Left lobe of liver (tissue), 2 donors: ENCODE data around the gene WAC. TPM values are rescaled to one million over a fixed set of nuclear protein-coding genes. Genes with fewer than 3 reads are reported as not detected.
A peak's percentile ranks its signal among the peaks of the same experiment; 100 is the strongest.

ENCODE experiments used
- ATAC-seq: fragments of 200-7000 bp; cut with Tn5 transposase; one replicate; pipeline ENCODE4 v1.9.1; 2020; ENCODE audit warnings: mild to moderate bottlenecking, moderate library complexity
- DNase-seq: peaks from one replicate; pipeline ENCODE4 v3.0.0-alpha.2; 2020; ENCODE audit warnings: low spot score
- total RNA-seq: library from RNA; stranded (reverse); gene quantifications from one replicate; pipeline ENCODE4 v1.2.1, GENCODE V29; 2021
- donor health status: DM: no; HTN: no; CAD: no; lungs with moderate emphysema.
- donor health status: DM: no; HTN: yes; CAD: no.

WAC gene
- total RNA-seq, 1 donor from 2014 or later = 36.5 TPM

DNA sequence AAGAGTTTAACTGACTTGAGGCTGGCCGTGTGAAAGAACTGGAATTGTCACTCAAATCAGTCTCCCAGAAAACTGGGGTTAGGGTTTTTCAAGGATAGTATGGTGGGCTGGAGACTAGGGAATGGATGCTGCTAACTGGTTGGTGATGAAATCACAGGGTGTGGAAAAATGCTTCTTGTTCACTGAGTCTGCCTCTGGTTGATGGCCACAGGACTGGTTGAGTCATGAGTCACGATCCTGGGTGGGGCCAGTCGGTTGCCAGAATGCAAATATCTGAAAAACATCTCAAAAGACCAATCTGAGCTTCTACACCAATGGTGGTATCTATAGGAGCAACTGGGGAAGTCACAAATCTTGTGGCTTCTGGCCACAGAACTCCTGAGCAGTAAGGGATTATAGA lies 128.1 kb downstream of the WAC start:
- DNase-seq (no peak), ATAC-seq (no peak)

DNA sequence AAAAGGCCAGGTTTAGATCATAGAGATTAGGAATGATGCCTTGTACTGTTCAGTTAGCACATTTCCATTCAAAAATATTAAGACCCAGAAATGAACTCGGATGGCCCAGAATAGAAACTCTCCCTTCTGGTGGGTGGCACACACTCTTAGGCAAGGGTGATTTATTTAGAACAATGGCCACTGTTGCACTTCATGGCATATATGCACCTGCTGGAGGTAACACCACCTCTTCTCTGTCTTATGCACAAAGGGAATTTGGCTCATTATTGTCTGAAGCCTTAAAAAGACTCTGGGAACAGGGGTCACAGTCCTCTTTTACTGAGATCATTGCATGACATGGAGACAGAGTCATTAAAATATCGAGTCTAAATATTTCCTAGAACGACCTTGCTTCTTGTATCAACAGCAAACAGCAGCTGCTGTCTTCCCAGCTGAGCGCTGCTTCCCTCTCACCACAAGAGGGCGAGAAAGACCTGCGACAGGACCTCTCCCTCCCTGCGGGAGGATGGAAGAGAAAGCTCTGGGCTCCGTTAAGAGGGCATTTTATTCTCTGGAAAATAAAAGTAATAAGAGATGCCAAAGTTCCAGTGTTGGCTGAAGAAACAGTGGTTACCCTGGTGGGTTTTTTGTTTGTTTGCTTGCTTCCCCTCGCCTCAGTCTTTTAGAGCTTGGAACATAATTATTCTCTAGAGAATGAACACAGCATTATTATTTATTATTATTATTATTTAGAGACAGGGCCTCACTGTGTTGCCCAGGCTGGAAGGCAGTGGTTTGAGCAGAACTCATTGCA lies 130.9 kb downstream of the WAC start:
- DNase-seq (peak; percentile 80), ATAC-seq (peak; percentile 99)

DNA sequence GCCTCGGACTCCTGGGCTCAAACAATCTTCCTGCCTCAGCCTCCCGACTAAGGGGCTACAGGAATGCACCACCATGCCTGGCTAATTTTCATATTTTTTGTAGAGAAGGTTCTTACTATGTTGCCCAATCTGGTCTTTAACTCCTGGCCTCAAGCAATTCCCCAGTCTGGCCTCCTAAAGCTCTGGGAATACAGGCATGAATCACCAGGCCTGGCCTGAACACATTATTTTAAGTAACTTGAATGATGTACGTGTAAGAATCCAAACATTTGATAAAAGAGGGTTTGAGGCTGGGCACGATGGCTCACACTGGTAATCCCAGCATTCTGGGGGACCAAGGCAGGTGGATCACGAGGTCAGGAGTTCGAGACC lies 131.4 kb downstream of the WAC start:
- no peak for ATAC-seq
- no peak for DNase-seq

DNA sequence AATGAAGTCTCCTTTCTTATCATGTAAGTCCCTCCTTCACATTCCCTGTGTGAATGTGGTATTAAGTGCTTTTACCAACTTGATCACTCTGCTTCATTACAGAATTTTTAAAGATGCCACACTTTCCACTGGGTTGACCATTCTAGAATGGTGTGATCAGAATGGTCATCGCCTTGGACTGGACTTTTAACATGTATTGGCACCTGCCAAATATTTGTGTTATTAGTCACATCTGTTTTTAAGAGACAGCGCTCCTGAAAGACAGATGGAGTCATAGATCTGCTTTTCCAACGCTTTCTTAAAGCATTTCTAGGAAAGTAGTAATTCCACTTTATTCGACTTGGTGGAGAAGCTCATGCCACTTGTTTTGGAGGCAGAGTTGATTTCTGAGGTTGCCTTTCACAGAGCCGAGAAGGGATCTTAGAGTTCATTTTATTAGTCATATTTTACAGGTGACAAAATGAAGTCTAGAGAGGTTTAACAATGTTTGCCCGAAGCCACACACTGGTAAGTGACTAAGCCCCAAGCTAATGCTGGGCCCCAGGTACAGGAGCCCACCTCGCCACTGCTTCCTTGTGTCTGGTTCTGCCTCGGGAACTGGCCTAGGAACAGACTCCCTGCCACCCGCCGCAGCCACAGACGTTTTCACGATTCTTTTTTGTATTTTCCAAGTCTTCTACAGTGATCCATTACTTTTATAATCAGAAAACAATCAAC lies 134.0 kb downstream of the WAC start:
- ATAC-seq (no peak), DNase-seq (no peak)

DNA sequence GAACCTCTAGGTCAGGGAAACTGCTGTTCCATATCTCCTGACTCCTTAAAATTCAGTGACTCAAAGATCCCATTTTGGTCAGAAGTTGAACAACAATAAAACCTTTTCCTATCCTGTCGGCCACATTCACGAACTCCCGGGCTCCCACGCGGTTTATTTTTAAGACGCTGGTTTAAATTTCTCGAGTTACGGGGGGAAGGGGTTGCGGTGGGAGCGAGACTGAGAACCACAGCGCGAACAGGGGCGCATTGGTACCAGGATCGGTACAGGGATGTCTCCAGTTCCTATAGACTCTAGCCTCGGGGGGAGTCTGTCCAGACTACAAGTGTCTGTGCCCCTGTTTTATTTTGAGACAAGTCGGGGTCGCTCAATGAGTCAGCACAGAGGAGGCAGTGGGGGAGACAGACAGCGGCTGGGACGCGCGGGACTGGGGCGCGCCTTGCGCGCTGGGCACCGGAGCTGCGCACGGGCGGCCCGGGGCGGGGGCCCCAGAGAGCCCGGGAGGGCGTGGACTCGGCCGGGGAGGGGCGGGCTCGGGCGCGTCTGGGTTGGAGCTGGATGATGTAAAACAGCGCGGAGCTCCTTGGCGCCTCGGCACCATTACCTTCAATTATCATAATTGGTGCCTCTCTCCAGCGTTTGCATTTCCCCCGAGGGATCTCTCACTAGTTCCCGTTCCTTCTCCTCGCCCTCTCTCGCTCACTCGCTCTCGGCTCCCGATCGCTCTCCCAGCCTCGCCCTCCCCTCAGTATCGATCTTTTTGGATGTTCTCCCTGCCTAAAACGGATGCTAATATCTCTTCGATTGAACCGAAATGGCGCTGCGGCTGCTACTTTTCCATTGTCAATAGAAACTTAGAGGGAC lies 135.7 kb downstream of the WAC start:
- DNase-seq = peak; percentile 51
- peak; percentile 75 for ATAC-seq

DNA sequence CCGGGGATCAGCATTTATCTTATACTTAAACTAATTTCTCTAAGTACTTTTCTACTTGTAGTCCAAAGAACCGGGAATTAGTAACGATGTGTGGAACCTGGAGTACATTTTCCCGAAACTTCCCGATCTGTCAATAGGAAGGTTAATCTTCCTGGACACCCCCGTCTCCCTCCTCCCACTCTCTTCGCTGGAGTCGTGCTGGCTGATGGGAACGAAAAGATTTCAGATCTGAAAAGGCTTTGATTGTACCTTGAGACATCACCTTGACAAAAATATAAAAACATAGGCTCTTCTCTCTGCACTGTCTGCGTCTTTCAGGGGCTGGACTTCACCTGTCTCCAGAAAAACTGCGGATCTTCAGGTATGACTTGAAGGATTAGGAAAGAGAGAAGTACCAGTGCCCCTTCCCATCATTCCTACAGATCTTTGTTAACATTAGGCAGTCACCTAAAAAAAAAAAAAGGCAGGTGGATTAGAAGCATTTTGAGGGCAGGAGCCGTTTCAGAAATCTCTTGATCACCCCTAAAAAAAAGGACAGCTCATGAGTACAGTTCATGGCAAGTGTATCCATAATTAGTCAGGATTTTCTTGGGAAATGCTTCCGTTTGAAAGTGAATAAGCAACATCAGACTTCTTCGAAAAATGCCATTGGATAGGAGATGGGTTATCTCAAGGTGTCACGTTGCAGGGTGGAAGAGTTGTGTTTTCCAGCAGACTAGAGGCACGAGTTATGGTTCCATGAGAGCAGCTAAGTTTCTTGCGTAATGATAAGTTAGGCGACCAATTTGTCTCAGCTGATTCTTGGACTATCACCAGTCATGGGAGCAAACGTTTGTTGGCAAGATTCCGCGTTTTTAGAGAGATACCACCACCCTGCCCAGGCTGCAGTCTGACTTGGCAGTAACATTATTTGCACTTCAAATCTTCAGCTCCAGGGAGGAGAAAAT lies 136.6 kb downstream of the WAC start:
- DNase-seq (no peak), ATAC-seq (no peak)

Other genes with a start within 250 kb of the WAC start
- 1.4 TPM for gene MPP7, start 230.1 kb upstream of the WAC start, total RNA-seq
- gene BAMBI, start 144.4 kb downstream of the WAC start, total RNA-seq = 7.7 TPM